ENCODE data around the gene CCR2.

DNA sequence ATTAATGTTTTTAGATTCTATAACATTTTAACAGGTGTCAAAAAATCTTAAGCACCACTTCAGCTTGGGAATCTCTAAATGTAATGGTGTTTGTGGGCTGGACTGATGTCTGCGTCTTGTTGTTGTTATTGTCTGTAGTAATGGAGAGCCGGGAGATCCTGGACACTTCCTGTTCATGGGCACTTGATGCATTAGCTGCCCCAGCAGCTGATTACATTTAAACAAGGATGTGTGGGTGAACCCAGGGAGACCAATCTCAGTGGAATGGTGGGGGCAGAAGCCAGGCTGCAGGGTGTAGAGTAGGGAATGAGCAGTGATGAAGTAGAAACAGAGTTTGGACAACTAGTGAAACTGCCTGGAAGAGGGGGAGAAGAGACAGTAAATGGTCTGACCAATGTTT, 45.2 kb downstream of the CCR2 start:
- no peak for TF ChIP-seq CTCF (conservative IDR thresholded peaks at IDR 0.05; ENCODE audit: low read length)
- no peak for TF ChIP-seq EZH2phosphoT487 (IDR thresholded peaks at IDR 0.05; ENCODE audit: borderline replicate concordance, low read depth, low read length)
